Measurements from ENCODE around the gene BOLL. TPM values are rescaled to one million over a fixed set of nuclear protein-coding genes. Genes with fewer than 3 reads are reported as not detected.

The BOLL gene
- polyA plus RNA-seq, 1 donor from 2014 or later = not detected

DNA sequence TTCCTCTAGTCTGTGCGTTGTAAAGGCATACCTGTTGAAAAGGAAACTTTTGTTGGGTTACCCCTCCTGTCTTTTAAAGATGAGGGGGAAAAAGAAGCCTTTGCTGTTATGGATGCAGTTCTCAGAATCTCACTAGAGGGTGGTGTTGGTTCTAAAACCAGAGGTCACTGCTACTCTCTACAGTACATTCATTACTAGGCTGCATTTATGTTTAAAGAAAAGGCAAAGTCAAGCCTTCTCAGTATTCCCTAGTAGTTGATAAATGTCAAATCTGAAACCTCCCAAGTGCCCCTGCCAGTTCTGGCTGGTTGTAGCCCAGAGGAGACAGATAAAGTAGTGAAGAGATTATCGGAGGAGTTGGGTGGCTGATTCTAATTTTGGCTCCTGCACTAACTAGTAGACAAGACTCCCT lies 17.9 kb upstream of the BOLL start:
- Histone ChIP-seq H3K4me3 (ENCODE audit: low read length) (no peak overlapping the region), H3K9ac (ENCODE audit: low read length) (no peak overlapping the region), H3K27ac (ENCODE audit: low read length) (no peak overlapping the region)

DNA sequence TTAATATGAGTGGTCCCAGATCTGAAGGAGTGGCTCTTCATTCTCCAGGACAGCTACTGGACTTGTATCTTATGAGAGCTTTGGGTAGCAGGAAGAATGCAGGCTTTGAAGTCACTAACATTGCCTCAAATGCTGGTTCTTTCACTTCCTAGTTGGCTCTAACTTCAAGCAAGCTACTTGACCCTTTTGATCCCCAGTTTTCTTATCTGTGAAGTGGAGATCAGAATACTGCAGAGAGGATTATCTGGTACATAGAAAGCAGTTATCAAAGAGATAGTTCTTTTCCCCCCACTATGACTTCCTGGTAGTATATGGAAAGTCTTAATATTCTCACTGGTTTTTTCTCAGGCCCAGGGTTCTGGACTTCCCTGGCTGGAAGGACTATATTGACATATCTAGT lies 15.9 kb upstream of the BOLL start:
- Histone ChIP-seq H4K20me1 (ENCODE audit: insufficient read depth) (no peaks in the 10 kb centered on the region), H3K9ac (ENCODE audit: low read length) (no peak overlapping the region), H3K4me3 (ENCODE audit: low read length) (no peak overlapping the region), H3F3A (ENCODE audit: insufficient read depth, low read length, poor library complexity, severe bottlenecking) (no peaks in the 10 kb centered on the region), H3K79me2 (replicated peaks; ENCODE audit: insufficient read depth, low read length) (no peaks in the 10 kb centered on the region), H3K27ac (ENCODE audit: low read length) (no peak overlapping the region), H3K9me3 (ENCODE audit: low read length) (no peaks in the 10 kb centered on the region), H3K27me3 (ENCODE audit: insufficient read depth, low read depth, low read length) (peaks cover 13% of the 10 kb centered on the region), H3K9me2 (ENCODE audit: insufficient read depth, low read length) (no peaks in the 10 kb centered on the region), H2AFZ (ENCODE audit: low read depth, low read length) (no peak overlapping the region), H3K4me2 (ENCODE audit: low read length) (no peak overlapping the region), H3K36me3 (ENCODE audit: insufficient read depth, low read length) (no peaks in the 10 kb centered on the region)
- TF ChIP-seq MXI1 (conservative IDR thresholded peaks at IDR 0.05; ENCODE audit: poor library complexity, severe bottlenecking) = no peak
- TF ChIP-seq, protein P1, sequence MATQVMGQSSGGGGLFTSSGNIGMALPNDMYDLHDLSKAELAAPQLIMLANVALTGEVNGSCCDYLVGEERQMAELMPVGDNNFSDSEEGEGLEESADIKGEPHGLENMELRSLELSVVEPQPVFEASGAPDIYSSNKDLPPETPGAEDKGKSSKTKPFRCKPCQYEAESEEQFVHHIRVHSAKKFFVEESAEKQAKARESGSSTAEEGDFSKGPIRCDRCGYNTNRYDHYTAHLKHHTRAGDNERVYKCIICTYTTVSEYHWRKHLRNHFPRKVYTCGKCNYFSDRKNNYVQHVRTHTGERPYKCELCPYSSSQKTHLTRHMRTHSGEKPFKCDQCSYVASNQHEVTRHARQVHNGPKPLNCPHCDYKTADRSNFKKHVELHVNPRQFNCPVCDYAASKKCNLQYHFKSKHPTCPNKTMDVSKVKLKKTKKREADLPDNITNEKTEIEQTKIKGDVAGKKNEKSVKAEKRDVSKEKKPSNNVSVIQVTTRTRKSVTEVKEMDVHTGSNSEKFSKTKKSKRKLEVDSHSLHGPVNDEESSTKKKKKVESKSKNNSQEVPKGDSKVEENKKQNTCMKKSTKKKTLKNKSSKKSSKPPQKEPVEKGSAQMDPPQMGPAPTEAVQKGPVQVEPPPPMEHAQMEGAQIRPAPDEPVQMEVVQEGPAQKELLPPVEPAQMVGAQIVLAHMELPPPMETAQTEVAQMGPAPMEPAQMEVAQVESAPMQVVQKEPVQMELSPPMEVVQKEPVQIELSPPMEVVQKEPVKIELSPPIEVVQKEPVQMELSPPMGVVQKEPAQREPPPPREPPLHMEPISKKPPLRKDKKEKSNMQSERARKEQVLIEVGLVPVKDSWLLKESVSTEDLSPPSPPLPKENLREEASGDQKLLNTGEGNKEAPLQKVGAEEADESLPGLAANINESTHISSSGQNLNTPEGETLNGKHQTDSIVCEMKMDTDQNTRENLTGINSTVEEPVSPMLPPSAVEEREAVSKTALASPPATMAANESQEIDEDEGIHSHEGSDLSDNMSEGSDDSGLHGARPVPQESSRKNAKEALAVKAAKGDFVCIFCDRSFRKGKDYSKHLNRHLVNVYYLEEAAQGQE (IDR thresholded peaks at IDR 0.05; ENCODE audit: borderline replicate concordance) = no peak
- TF ChIP-seq RAD21 (conservative IDR thresholded peaks at IDR 0.05) = no peak
- TF ChIP-seq POLR2AphosphoS5 (IDR thresholded peaks at IDR 0.05) = no peak
- TF ChIP-seq SMC3 (conservative IDR thresholded peaks at IDR 0.05; ENCODE audit: poor library complexity) = no peak
- TF ChIP-seq, protein P2, sequence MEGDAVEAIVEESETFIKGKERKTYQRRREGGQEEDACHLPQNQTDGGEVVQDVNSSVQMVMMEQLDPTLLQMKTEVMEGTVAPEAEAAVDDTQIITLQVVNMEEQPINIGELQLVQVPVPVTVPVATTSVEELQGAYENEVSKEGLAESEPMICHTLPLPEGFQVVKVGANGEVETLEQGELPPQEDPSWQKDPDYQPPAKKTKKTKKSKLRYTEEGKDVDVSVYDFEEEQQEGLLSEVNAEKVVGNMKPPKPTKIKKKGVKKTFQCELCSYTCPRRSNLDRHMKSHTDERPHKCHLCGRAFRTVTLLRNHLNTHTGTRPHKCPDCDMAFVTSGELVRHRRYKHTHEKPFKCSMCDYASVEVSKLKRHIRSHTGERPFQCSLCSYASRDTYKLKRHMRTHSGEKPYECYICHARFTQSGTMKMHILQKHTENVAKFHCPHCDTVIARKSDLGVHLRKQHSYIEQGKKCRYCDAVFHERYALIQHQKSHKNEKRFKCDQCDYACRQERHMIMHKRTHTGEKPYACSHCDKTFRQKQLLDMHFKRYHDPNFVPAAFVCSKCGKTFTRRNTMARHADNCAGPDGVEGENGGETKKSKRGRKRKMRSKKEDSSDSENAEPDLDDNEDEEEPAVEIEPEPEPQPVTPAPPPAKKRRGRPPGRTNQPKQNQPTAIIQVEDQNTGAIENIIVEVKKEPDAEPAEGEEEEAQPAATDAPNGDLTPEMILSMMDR (IDR thresholded peaks at IDR 0.05; ENCODE audit: poor library complexity, severe bottlenecking) = no peak
- TF ChIP-seq EP300 (conservative IDR thresholded peaks at IDR 0.05; ENCODE audit: poor library complexity, severe bottlenecking) = no peak
- TF ChIP-seq EZH2 (IDR thresholded peaks at IDR 0.05; ENCODE audit: borderline replicate concordance, insufficient read depth, low read length, poor library complexity, severe bottlenecking) = no peak
- TF ChIP-seq TAF1 (IDR thresholded peaks at IDR 0.05; ENCODE audit: low read depth) = no peak

More for the DNA sequence above, 17.9 kb upstream of the BOLL start:
- Histone ChIP-seq H4K20me1 (ENCODE audit: insufficient read depth) (no peaks in the 10 kb centered on the region), H3K36me3 (ENCODE audit: insufficient read depth, low read length) (no peaks in the 10 kb centered on the region), H3K4me2 (ENCODE audit: low read length) (peak overlapping the region; percentile 46), H3K27me3 (ENCODE audit: insufficient read depth, low read depth, low read length) (peaks cover 23% of the 10 kb centered on the region), H3K9me3 (ENCODE audit: low read length) (no peaks in the 10 kb centered on the region), H3K79me2 (replicated peaks; ENCODE audit: insufficient read depth, low read length) (peaks cover 2% of the 10 kb centered on the region), H3K9me2 (ENCODE audit: insufficient read depth, low read length) (no peaks in the 10 kb centered on the region), H3F3A (ENCODE audit: insufficient read depth, low read length, poor library complexity, severe bottlenecking) (no peaks in the 10 kb centered on the region), H2AFZ (ENCODE audit: low read depth, low read length) (no peak overlapping the region)
- TF ChIP-seq RAD21 (conservative IDR thresholded peaks at IDR 0.05) (peak; percentile 95), SMC3 (conservative IDR thresholded peaks at IDR 0.05; ENCODE audit: poor library complexity) (peak; percentile 96)
- TF ChIP-seq, protein P1 (IDR thresholded peaks at IDR 0.05; ENCODE audit: borderline replicate concordance) = no peak
- TF ChIP-seq, protein P2 (IDR thresholded peaks at IDR 0.05; ENCODE audit: poor library complexity, severe bottlenecking) = peak; percentile 90
